Immature natural killer cell (primary cell): ENCODE results near the gene ACBD6. TPM values are rescaled to one million over a fixed set of nuclear protein-coding genes. Genes with fewer than 3 reads are reported as not detected.

Source experiments
- DNase-seq, 3 donors: peaks; one replicate each; pipeline ENCODE4 v3.0.0; 2022; ENCODE audit warnings: mixed read lengths in 1 of 3
- H3K27ac Mint-ChIP-seq, 6 donors: one replicate each; pipeline ENCODE4 v1.8.0; 2020; ENCODE audit warnings: mixed read lengths in 6 of 6, mild to moderate bottlenecking in 5 of 6, inconsistent platforms in 4 of 6, moderate library complexity in 3 of 6
- H3K27me3 Mint-ChIP-seq, 3 donors: one replicate each; pipeline ENCODE4 v1.8.0; 2020 to 2021; ENCODE audit warnings: low read depth in 3 of 3, mild to moderate bottlenecking in 3 of 3, mixed read lengths in 3 of 3, moderate library complexity in 3 of 3, inconsistent platforms in 1 of 3
- H3K36me3 Mint-ChIP-seq, 3 donors: one replicate each; pipeline ENCODE4 v1.8.0; 2020; ENCODE audit warnings: mixed read lengths in 3 of 3, inconsistent platforms in 2 of 3, mild to moderate bottlenecking in 2 of 3
- H3K4me1 Mint-ChIP-seq, 2 donors: one replicate each; pipeline ENCODE4 v1.8.0; 2020; ENCODE audit warnings: inconsistent platforms in 2 of 2, mild to moderate bottlenecking in 2 of 2, mixed read lengths in 2 of 2, moderate library complexity in 1 of 2
- H3K4me3 Mint-ChIP-seq, 5 donors: one replicate each; pipeline ENCODE4 v1.8.0; 2020; ENCODE audit warnings: mild to moderate bottlenecking in 5 of 5, mixed read lengths in 5 of 5, inconsistent platforms in 3 of 5, moderate library complexity in 3 of 5
- H3K9me3 Mint-ChIP-seq, 6 donors: one replicate each; pipeline ENCODE4 v1.8.0; 2020; ENCODE audit warnings: mild to moderate bottlenecking in 6 of 6, mixed read lengths in 6 of 6, inconsistent platforms in 4 of 6, moderate library complexity in 3 of 6
- polyA plus RNA-seq, 3 donors: library from polyadenylated mRNA; unstranded; fragments of 300-500 nt; fragmentation: Illumina TruSeq; gene quantifications; one replicate each; pipeline ENCODE4 v1.2.3, GENCODE V29; 2021

ACBD6 gene
- polyA plus RNA-seq, 3 donors from 2014 or later = 30.5 to 39.2 (median 38.1) TPM

DNA sequence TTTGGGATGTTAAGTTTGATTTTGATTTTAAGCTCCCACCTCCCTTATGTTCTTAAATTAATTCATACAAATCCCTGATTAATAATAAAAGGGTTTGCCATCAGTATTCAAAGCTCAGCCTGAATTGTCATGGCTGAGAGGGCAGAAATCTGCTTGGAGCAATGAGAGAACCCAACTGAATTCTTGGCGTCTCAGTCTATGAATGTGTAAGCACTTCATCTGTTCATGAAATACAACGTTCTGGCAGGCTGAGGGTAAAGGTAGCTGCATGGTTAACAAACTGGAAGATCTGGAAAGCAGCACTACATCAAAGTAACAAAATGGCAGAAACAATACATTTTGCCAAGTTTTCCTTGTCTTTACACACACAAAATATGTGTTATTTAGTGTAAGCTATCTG lies 95.3 kb downstream of the ACBD6 start:
- Mint-ChIP-seq H3K4me3 (no peak overlapping the region), H3K4me1 (peaks cover 2 to 11% of the 10 kb centered on the region in 2 donors), H3K9me3 (no peaks in the 10 kb centered on the region), H3K27ac (no peak overlapping the region), H3K27me3 (no peaks in the 10 kb centered on the region), H3K36me3 (peaks cover 12 to 15% (median 13%) of the 10 kb centered on the region in 3 donors)
- no peak for DNase-seq

DNA sequence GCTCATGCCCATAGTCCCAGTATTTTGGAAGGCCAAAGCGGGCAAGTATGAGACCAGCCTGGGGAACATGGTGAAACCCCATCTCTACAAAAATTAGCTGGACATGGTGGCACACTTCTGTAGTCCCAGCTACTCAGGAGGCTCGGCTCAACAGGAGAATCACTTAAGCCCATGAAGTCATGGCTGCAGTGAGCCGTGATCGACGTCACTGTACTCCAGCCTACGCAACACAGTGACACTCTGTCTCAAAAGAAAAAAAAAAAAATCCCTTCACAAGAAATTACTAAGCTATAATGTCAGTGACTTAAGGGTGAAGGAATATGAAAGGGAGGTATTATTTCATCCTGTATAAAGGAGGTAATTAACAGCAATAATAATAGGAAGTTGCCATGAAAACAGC lies 99.8 kb downstream of the ACBD6 start:
- Mint-ChIP-seq H3K9me3 (no peaks in the 10 kb centered on the region), H3K36me3 (peaks cover 3 to 5% (median 4%) of the 10 kb centered on the region in 3 donors)
- no peak for DNase-seq

DNA sequence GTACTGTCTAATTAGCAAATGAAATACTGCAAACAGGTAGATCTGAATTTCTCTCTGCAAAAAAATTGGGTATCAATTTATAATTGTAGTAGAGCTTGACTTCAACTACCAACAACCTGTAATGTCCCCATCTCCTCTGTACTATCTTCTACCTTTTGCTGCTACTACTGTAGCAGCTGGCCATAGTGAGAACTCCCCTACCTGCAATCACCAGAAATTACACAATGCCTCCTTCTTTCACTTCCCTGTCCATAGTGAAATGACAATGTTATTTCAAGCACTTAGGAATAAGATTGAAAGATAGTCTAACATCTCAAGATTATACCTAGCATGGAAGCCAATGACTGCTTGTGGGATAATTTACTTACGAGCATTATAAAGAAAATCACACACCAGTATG lies 100.4 kb downstream of the ACBD6 start:
- Mint-ChIP-seq H3K4me1 (peaks cover 0 to 13% of the 10 kb centered on the region in 2 donors), H3K27me3 (peaks cover 0 to 1% (median 0%) of the 10 kb centered on the region in 3 donors), H3K4me3 (no peak overlapping the region), H3K27ac (no peak overlapping the region), H3K36me3 (peaks cover 9 to 10% (median 9%) of the 10 kb centered on the region in 3 donors), H3K9me3 (no peaks in the 10 kb centered on the region)
- no peak for DNase-seq

More for the DNA sequence above, 99.8 kb downstream of the ACBD6 start:
- Mint-ChIP-seq H3K27ac (no peak overlapping the region), H3K4me3 (no peak overlapping the region), H3K4me1 (peaks cover 0 to 11% of the 10 kb centered on the region in 2 donors), H3K27me3 (peaks cover 0 to 1% (median 0%) of the 10 kb centered on the region in 3 donors)

DNA sequence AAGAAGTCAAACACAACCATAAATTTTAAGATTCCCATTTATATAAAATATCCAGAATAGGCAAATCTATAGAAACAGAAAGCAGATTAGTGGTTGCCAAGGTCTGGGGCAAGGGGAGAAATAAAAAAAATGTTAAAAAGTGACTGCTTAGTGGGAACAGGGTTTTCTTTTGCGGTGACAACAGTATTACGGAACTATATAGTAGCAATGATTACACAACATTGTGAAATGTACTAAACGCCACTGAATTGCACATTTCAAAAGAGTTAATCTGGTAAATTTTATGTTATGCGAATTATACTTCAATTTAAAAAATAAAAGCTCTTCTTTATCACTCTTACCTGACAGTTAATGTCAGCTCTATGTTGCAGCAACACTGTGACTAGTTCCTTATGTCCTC lies 105.2 kb downstream of the ACBD6 start:
- DNase-seq = no peak
- Mint-ChIP-seq H3K36me3 (peaks cover 30 to 39% (median 35%) of the 10 kb centered on the region in 3 donors), H3K27me3 (peaks cover 0 to 1% (median 0%) of the 10 kb centered on the region in 3 donors), H3K4me3 (no peak overlapping the region), H3K4me1 (peaks cover 4 to 26% of the 10 kb centered on the region in 2 donors), H3K9me3 (no peaks in the 10 kb centered on the region), H3K27ac (no peak overlapping the region)

DNA sequence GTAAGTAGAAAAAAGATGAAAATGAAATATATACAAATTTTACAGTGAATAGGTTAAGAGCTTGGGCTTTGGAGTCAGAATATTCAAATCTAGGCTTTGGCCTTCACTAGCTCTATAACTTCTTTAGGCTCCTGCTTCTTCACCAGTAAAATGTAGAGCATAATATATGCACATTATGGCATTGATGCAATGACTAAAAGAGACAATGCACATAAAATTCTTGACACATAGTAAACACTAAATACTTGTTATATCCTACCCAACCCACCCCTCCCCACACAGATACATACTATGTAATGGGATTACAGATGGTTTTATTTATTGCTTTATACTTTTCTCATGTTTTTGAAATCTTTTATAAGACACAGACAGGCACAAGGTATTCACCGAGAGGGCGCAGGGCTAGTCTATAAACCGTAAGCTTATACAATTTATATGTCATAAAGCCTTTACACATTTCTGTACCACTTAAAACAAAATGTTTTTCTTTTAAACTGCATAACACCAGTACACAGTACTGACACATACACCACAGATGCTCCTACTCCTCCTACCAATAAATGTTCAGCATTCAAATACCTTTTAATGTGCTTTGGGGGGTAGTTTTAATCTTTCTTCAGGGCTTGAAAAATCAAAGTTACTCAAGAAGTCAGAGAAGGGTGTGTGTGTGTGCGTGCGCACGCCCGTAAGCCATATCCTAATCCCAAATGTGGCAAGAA lies 109.8 kb downstream of the ACBD6 start:
- peaks cover 2 to 16% (median 10%) of the 10 kb centered on the region in 6 donors for H3K9me3 Mint-ChIP-seq
- H3K27me3 Mint-ChIP-seq = no peaks in the 10 kb centered on the region
- H3K4me3 Mint-ChIP-seq = no peak overlapping the region
- DNase-seq = no peak
- H3K27ac Mint-ChIP-seq = peak overlapping the region in 1 of 6 donors; percentile 41
- H3K36me3 Mint-ChIP-seq = peaks cover 37 to 55% (median 49%) of the 10 kb centered on the region in 3 donors
- peaks cover 7 to 36% of the 10 kb centered on the region in 2 donors for H3K4me1 Mint-ChIP-seq

DNA sequence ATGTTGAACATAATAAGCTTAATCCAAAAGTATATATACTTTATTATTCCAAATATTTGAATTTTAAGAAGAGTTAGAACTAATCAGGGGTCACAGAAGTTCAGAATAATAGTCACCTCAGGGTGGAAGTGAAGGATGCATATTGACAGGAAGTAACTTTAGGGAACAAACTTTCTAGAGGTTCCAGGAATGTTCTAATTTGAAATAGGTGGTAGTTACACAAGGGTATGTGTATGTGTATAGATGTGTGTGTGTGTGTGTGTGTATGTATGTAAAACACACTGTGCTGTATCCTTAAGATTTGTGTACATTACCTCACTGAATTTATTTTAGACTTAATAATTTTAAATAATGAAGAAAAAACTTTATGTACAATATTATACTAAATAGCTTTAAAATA lies 110.4 kb downstream of the ACBD6 start:
- Mint-ChIP-seq H3K27me3 (no peaks in the 10 kb centered on the region), H3K4me3 (no peak overlapping the region), H3K4me1 (peaks cover 7 to 31% of the 10 kb centered on the region in 2 donors), H3K36me3 (peaks cover 33 to 50% (median 48%) of the 10 kb centered on the region in 3 donors), H3K27ac (peak overlapping the region in 1 of 6 donors; percentile 39), H3K9me3 (peaks cover 2 to 20% (median 10%) of the 10 kb centered on the region in 6 donors)
- no peak for DNase-seq

DNA sequence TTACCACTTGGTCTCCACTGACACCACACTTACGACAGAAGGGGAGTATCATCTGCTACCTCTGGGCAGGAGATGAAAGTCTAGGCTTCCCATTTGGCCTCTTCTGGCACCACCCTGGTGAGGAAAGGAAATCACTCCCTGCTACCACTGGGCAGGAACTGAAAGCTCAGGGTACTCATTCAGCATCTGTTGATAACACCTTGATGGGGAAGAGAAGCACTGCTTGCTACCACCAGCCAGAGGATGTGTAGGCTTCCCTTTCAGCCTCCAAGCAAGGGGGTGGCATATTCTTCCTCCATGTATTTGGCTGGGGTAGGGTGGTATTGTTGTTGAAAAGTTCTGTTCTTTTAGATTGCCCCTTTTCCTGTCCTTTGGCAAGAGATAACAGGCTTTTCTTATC lies 115.0 kb downstream of the ACBD6 start:
- no peak overlapping the region for H3K27ac Mint-ChIP-seq
- H3K4me1 Mint-ChIP-seq = peaks cover 3 to 19% of the 10 kb centered on the region in 2 donors
- H3K9me3 Mint-ChIP-seq = peaks cover 23 to 60% (median 44%) of the 10 kb centered on the region in 6 donors
- no peak for DNase-seq
- no peaks in the 10 kb centered on the region for H3K27me3 Mint-ChIP-seq
- H3K4me3 Mint-ChIP-seq = no peak overlapping the region
- peaks cover 32 to 53% (median 50%) of the 10 kb centered on the region in 3 donors for H3K36me3 Mint-ChIP-seq

DNA sequence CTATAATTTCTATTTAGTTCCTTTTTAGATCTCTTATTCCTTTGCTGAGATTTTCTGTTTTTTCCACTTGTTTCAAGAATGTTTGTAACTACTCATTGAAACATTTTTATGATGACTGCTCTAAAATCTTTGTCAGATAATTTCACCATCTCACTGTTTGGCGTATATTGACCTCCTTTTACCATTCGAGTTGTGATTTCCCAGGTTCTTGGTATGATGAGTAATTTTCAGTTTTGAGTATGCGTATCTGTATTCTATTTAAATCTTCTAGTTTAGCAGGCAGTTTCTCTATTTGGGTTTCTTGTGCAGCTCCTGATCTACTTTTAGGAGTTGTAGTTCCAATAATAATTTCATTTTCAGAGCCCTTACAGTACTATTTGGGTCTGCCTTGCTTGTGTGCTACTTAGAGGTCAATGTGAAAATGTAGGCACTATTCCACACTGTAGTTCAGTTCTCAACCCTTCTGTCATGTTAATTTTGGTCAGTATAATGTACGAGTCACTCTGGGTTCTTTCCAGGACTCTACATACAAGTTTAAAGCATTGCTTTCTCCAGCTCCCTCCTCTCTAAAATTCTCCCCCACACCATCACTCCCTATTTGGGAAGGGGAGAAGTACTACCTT lies 115.5 kb downstream of the ACBD6 start:
- Mint-ChIP-seq H3K27me3 (no peaks in the 10 kb centered on the region), H3K4me3 (no peak overlapping the region), H3K4me1 (peaks cover 4 to 21% of the 10 kb centered on the region in 2 donors), H3K9me3 (peaks cover 26 to 65% (median 48%) of the 10 kb centered on the region in 6 donors), H3K27ac (no peak overlapping the region), H3K36me3 (peaks cover 33 to 56% (median 52%) of the 10 kb centered on the region in 3 donors)
- DNase-seq = no peak

DNA sequence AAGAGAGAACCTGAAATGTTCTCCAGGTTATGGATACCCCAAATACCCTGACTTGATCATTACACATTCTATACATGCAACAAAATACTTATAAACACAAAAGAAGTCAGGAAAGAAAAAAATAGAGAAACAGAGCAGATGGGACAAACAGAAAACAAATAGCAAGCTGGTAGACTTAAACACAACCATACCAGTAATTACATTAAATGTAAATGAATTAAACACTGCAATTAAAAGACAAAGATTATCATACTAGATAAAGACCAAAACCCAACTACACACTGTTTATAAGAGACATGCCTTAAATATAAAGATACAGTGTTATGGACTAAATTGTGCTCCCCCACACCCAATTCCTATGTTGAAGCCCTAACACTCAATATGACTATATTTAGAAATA lies 117.2 kb downstream of the ACBD6 start:
- no peak overlapping the region for H3K27ac Mint-ChIP-seq
- peaks cover 2 to 24% of the 10 kb centered on the region in 2 donors for H3K4me1 Mint-ChIP-seq
- H3K9me3 Mint-ChIP-seq = peaks cover 30 to 70% (median 58%) of the 10 kb centered on the region in 6 donors
- DNase-seq = no peak
- H3K27me3 Mint-ChIP-seq = no peaks in the 10 kb centered on the region
- peaks cover 35 to 56% (median 50%) of the 10 kb centered on the region in 3 donors for H3K36me3 Mint-ChIP-seq
- H3K4me3 Mint-ChIP-seq = no peak overlapping the region

DNA sequence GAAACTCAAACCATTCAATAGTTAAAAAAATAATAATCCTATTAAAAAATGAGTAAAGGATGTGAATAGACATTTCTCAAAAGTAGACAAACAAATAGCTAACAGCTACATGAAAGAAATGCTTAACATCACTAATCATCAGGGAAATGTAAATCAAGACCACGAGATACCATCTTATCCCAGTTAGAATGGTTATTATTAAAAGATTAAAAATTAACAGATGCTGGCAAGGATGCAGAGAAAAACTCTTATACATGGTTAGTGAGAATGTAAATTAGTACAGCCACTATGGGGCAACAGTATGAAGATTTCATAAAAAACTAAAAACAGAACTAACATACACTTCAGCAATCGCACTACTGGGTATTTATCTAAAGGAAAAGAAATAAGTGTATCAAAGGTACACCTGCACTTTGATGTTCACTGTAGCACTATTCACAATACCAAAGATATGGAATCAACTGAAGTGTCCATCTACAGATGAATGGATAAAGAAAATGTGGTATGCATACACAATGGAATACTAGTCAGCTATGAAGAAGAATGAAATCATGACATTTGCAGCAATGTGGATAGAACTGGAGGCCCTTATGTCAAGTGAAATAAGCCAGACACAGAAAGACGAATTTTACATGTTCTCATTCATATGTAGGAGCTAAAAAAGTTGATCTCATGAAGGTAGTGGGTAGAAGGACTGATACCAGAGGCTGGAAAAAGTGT lies 117.9 kb downstream of the ACBD6 start:
- Mint-ChIP-seq H3K27me3 (no peaks in the 10 kb centered on the region), H3K9me3 (peaks cover 30 to 77% (median 65%) of the 10 kb centered on the region in 6 donors), H3K4me1 (peaks cover 2 to 28% of the 10 kb centered on the region in 2 donors), H3K36me3 (peaks cover 41 to 63% (median 57%) of the 10 kb centered on the region in 3 donors), H3K4me3 (no peak overlapping the region), H3K27ac (no peak overlapping the region)
- DNase-seq = no peak

DNA sequence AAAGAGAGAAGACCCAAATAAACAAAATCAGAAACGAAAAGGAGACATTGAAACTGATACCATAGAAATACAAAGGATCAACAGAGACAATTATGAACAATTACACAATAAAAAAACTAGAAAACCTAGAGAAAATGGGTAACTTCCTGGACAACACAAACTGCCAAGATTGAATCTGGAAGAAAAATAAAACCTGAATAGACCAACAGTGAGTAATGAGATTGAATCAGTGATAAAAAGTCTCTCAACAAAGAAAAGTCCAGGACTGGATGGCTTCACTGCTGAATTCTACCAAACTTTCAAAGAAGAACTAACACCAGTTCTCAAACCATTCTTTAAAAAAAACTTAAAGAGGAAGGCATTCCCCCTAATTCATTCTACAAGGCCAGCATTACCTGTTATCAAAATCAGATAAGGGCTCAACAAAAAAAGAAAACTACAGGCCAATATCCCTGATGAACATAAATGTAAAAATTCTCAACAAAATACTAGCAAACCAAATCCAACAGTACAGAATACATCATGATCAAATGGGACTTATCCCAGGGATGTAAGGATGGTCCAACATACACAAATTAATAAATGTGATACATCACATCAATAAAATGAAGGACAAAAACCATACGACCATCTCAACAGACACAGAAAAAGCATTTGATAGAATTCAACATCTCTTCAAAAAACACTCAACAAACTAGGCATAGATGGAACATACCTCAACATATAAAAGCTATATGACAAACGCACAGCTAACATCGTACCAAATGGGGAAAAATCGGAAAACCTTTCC lies 119.9 kb downstream of the ACBD6 start:
- DNase-seq = no peak
- no peaks in the 10 kb centered on the region for H3K27me3 Mint-ChIP-seq
- no peak overlapping the region for H3K27ac Mint-ChIP-seq
- peaks cover 51 to 74% (median 70%) of the 10 kb centered on the region in 3 donors for H3K36me3 Mint-ChIP-seq
- peaks cover 34 to 87% (median 73%) of the 10 kb centered on the region in 6 donors for H3K9me3 Mint-ChIP-seq
- peaks cover 2 to 34% of the 10 kb centered on the region in 2 donors for H3K4me1 Mint-ChIP-seq
- no peak overlapping the region for H3K4me3 Mint-ChIP-seq

DNA sequence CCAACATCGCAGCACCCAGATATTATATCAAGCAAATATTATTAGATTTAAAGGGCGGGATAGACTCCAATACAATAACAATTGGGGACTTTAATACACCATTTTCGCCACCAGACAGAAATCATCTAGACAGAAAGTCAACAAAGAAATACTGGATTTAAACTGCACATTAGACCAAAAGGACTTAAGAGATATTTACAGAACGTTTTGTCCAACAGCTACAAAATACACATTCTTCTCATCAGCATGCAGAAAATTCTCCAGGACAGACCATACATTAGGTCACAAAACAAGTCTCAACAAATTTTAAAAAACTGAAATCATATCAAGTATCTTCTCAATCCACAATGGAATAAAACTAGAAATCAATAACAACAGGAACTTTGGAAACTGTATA lies 121.2 kb downstream of the ACBD6 start:
- H3K36me3 Mint-ChIP-seq = peaks cover 47 to 74% (median 61%) of the 10 kb centered on the region in 3 donors
- no peak overlapping the region for H3K27ac Mint-ChIP-seq
- peaks cover 2 to 47% of the 10 kb centered on the region in 2 donors for H3K4me1 Mint-ChIP-seq
- no peak for DNase-seq
- peaks cover 35 to 82% (median 69%) of the 10 kb centered on the region in 6 donors for H3K9me3 Mint-ChIP-seq
- H3K4me3 Mint-ChIP-seq = no peak overlapping the region
- H3K27me3 Mint-ChIP-seq = no peaks in the 10 kb centered on the region
